HepG2 (cell line): ENCODE measurements around the gene EBF4.

Experiments used
- ARHGAP35 ChIP-seq: sonication (generic); formaldehyde crosslinking; IDR thresholded peaks from 2 replicates; pipeline ENCODE4 v1.9.0; 2022; ENCODE audit warnings: mild to moderate bottlenecking, inconsistent platforms, moderate library complexity, missing genetic modification reagents, borderline replicate concordance
- CEBPB ChIP-seq: IDR thresholded peaks from 2 replicates; pipeline ENCODE4 v1.6.1; 2011; ENCODE audit warnings: low read depth, low read length, improper control_type of control experiment, borderline replicate concordance
- HNRNPL ChIP-seq: fragments of 200-400 bp; formaldehyde crosslinking; IDR thresholded peaks from 2 replicates; pipeline ENCODE4 v1.6.1; 2017; ENCODE audit warnings: mild to moderate bottlenecking, low read depth, low read length
- MIER2 ChIP-seq: IDR thresholded peaks from 2 replicates; pipeline ENCODE4 v1.6.1; 2016; ENCODE audit warnings: missing biosample characterization, missing genetic modification reagents
- NR2C2 ChIP-seq: sonication (generic); formaldehyde crosslinking; IDR thresholded peaks from 2 replicates; pipeline ENCODE4 v1.4.0; 2020; ENCODE audit warnings: missing genetic modification reagents, mild to moderate bottlenecking, moderate library complexity, borderline replicate concordance
- PAF1 ChIP-seq: IDR thresholded peaks from 2 replicates; pipeline ENCODE4 v1.6.1; 2016; ENCODE audit warnings: missing genetic modification reagents, missing compliant biosample characterization
- POLR2A ChIP-seq, 2 experiments: IDR thresholded peaks; 2 replicates each; pipeline ENCODE4 v1.6.1; 2011; ENCODE audit warnings: low read depth in 2 of 2, low read length in 2 of 2, mild to moderate bottlenecking in 1 of 2, moderate library complexity in 1 of 2; ENCODE audit not compliant: insufficient read depth in 1 of 2
- POLR2AphosphoS5 ChIP-seq: IDR thresholded peaks from 2 replicates; pipeline ENCODE4 v1.6.1; 2012; ENCODE audit warnings: low read depth, low read length
- RBFOX2 ChIP-seq: fragments of 200-400 bp; formaldehyde crosslinking; IDR thresholded peaks from 2 replicates; pipeline ENCODE4 v1.6.1; 2017; ENCODE audit warnings: low read depth, mild to moderate bottlenecking, low read length
- ZBTB21 ChIP-seq: sonication (generic); formaldehyde crosslinking; IDR thresholded peaks from 2 replicates; pipeline ENCODE4 v1.4.0; 2020; ENCODE audit warnings: missing genetic modification reagents
- ZNF143 ChIP-seq: sonication (generic); formaldehyde crosslinking; IDR thresholded peaks from 2 replicates; pipeline ENCODE4 v1.4.0; 2020; ENCODE audit warnings: missing genetic modification reagents
- ZNF792 ChIP-seq: IDR thresholded peaks from 2 replicates; pipeline ENCODE4 v1.6.1; 2016
- TF ChIP-seq, protein P1 (sequence below): sonication (generic); formaldehyde crosslinking; IDR thresholded peaks from 2 replicates; pipeline ENCODE4 v1.5.0; 2020; ENCODE audit warnings: mild to moderate bottlenecking, missing genetic modification reagents, moderate library complexity
- TF ChIP-seq, protein P2 (sequence below): sonication (generic); formaldehyde crosslinking; IDR thresholded peaks from 2 replicates; pipeline ENCODE4 v1.5.0; 2020; ENCODE audit warnings: mild to moderate bottlenecking, missing genetic modification reagents

DNA sequence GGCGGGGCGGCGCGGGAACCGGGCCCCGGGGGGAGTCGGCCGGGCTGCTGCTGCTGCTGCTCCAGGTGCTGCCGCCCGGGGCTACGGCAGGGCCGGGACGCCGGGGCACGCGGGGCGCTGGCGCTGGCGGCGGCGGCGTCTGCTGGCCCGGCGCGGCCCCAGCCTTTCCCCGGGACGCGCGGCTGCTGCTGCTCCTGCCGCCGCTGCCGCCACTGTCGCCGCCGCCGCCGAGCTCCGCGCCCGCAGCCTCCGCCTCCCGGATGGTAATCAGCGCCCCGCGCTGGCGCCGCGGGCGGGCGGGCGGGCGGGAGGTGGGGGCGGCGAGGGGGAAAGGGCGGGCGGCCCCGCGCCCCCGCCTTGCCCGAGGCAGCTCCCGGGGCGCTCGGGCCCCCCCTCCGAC lies 306 bp downstream of the EBF4 start:
- TF ChIP-seq NR2C2 (CRISPR knock-in tag) (no peak), HNRNPL (no peak), MIER2 (no peak), ZBTB21 (CRISPR knock-in tag) (no peak), CEBPB (no peak), RBFOX2 (no peak), ZNF143 (CRISPR knock-in tag) (no peak), POLR2A (IDR thresholded peaks at IDR 0.05; ENCODE audit: insufficient read depth in 1 of 2, low read depth in 2 of 2, low read length in 2 of 2) (no peak), ZNF792 (CRISPR knock-in tag) (no peak), PAF1 (CRISPR knock-in tag) (no peak), POLR2AphosphoS5 (no peak), ARHGAP35 (no peak)
- TF ChIP-seq, protein P1, sequence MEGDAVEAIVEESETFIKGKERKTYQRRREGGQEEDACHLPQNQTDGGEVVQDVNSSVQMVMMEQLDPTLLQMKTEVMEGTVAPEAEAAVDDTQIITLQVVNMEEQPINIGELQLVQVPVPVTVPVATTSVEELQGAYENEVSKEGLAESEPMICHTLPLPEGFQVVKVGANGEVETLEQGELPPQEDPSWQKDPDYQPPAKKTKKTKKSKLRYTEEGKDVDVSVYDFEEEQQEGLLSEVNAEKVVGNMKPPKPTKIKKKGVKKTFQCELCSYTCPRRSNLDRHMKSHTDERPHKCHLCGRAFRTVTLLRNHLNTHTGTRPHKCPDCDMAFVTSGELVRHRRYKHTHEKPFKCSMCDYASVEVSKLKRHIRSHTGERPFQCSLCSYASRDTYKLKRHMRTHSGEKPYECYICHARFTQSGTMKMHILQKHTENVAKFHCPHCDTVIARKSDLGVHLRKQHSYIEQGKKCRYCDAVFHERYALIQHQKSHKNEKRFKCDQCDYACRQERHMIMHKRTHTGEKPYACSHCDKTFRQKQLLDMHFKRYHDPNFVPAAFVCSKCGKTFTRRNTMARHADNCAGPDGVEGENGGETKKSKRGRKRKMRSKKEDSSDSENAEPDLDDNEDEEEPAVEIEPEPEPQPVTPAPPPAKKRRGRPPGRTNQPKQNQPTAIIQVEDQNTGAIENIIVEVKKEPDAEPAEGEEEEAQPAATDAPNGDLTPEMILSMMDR (CRISPR knock-in tag) = no peak
- TF ChIP-seq, protein P2, sequence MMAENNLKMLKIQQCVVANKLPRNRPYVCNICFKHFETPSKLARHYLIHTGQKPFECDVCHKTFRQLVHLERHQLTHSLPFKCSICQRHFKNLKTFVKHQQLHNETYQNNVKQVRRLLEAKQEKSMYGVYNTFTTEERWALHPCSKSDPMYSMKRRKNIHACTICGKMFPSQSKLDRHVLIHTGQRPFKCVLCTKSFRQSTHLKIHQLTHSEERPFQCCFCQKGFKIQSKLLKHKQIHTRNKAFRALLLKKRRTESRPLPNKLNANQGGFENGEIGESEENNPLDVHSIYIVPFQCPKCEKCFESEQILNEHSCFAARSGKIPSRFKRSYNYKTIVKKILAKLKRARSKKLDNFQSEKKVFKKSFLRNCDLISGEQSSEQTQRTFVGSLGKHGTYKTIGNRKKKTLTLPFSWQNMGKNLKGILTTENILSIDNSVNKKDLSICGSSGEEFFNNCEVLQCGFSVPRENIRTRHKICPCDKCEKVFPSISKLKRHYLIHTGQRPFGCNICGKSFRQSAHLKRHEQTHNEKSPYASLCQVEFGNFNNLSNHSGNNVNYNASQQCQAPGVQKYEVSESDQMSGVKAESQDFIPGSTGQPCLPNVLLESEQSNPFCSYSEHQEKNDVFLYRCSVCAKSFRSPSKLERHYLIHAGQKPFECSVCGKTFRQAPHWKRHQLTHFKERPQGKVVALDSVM (CRISPR knock-in tag) = no peak
